ENCODE measurements around the gene ZNF597.

Gene ZNF597

DNA sequence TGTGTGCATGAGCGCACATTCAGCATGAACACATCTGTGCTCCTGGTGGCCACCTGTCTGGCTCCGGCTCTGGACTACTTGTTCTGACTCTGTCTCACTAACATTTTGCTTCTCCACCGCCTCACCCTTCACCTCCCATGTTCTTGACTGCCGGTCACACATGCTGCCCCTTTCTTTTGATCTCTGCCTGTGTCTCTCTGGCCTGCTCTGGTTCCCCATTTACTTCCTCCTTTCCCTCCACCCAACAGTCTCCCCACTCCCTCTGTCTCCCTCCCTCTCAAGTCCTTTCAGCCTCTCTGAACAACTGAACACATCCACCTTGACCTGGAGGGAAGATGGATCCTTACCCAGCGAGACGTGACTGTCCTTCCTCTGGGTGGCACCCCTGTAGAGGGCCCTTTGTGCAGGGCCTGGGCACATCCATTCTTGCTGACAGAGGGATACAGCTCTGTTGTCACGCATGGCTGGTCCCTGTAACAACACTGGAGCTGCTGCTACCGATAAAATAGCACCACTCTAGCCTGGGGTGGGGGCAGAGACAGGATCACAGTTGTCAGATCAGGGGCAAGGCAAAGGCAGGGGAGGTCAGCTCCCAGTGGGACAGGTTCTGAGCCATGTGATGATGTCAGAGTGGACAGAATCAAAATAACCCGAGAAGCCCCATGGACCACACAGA, 53.5 kb downstream of the ZNF597 start:
- H3K36me3 Mint-ChIP-seq (ENCODE audit: insufficient read depth): peaks cover 39% of the 10 kb centered on the region
- H3K9me3 Mint-ChIP-seq: peaks cover 11 to 35% of the 10 kb centered on the region in 2 donors
- H3K4me3 Mint-ChIP-seq: no peak overlapping the region
- H3K27me3 Mint-ChIP-seq: no peaks in the 10 kb centered on the region
- no peak for DNase-seq
- H3K4me1 Mint-ChIP-seq (ENCODE audit: low read depth in 2 of 2): peaks cover 10 to 26% of the 10 kb centered on the region in 2 donors
- ATAC-seq (replicated peaks): no peak
- no peak overlapping the region for H3K27ac Mint-ChIP-seq

DNA sequence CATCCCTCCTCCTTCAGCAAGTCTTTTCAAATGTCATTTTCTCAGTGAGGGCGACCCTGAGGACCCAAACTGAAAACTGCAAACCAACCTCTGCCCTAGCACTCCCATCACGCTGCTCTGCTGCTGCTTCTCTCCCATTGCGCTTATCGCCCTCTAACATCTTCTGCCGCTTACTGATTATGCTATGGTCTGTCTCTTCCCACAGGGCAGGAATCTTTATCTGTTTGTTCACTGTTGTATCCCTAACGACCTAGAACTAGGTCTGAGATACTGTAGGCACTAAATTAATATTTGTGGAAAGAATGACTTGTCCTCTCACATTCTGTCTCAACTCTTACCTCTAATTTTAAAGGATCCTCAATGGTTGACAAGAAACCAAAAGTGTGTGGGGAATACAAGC, 55.0 kb downstream of the ZNF597 start:
- H3K27me3 Mint-ChIP-seq: no peaks in the 10 kb centered on the region
- DNase-seq (no peak), ATAC-seq (replicated peaks) (no peak)
- H3K4me1 Mint-ChIP-seq (ENCODE audit: low read depth in 2 of 2): peaks cover 4 to 19% of the 10 kb centered on the region in 2 donors
- H3K9me3 Mint-ChIP-seq: peaks cover 14 to 30% of the 10 kb centered on the region in 2 donors
- no peak overlapping the region for H3K27ac Mint-ChIP-seq
- no peak overlapping the region for H3K4me3 Mint-ChIP-seq
- peaks cover 42% of the 10 kb centered on the region for H3K36me3 Mint-ChIP-seq (ENCODE audit: insufficient read depth)

DNA sequence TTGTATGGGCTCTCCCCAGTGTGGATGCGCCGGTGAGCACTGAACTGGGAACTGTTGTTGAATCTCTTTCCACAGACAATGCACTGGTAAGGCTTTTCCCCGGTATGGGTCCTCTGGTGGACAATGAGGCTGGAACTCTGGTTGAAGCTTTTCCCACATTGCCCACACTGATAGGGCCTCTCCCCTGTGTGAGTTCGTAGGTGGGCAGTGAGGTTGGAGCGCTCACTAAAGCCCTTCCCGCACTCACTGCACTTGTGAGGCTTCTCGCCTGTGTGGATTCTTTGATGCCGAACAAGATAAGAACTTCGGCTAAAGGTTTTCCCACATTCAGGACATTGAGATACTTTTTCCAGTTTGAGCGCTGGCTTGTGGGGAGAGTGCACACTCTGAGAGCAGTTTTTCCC, 60.3 kb downstream of the ZNF597 start:
- peaks cover 26% of the 10 kb centered on the region for H3K36me3 Mint-ChIP-seq (ENCODE audit: insufficient read depth)
- ATAC-seq (replicated peaks) (no peak), DNase-seq (no peak)
- H3K9me3 Mint-ChIP-seq: peaks cover 20 to 33% of the 10 kb centered on the region in 2 donors
- H3K4me1 Mint-ChIP-seq (ENCODE audit: low read depth in 2 of 2): peaks cover under 1 to 1% of the 10 kb centered on the region in 2 donors
- H3K4me3 Mint-ChIP-seq: no peak overlapping the region
- no peaks in the 10 kb centered on the region for H3K27me3 Mint-ChIP-seq
- no peak overlapping the region for H3K27ac Mint-ChIP-seq
